ENCODE results near the gene NRIP2.

- TF ChIP-seq CTCF (IDR thresholded peaks at IDR 0.05; ENCODE audit: poor library complexity, severe bottlenecking) (peak; percentile 90), SMC3 (conservative IDR thresholded peaks at IDR 0.05; ENCODE audit: poor library complexity) (peak; percentile 81)
Observed at GRCh38 chr12:2783936-2784600, 50.8 kb downstream of the NRIP2 start.
